Fibroblast of mammary gland (primary cell): ENCODE data around the gene LTO1.

ENCODE experiments used
- DNase-seq: peaks from one replicate; pipeline ENCODE4 v3.0.0-alpha.2; 2010; ENCODE audit warnings: low read depth
- H3K4me3 ChIP-seq: 2 replicates; pipeline ENCODE4 v1.5.1; 2011; ENCODE audit warnings: low read depth, mild to moderate bottlenecking, low read length, moderate library complexity; ENCODE audit not compliant: control insufficient read depth
- TF ChIP-seq, protein P1 (sequence below): conservative IDR thresholded peaks from 2 replicates; pipeline ENCODE4 v1.5.1; 2011; ENCODE audit warnings: low read depth, low read length, inconsistent platforms; ENCODE audit not compliant: control insufficient read depth, insufficient read depth

The LTO1 gene

DNA sequence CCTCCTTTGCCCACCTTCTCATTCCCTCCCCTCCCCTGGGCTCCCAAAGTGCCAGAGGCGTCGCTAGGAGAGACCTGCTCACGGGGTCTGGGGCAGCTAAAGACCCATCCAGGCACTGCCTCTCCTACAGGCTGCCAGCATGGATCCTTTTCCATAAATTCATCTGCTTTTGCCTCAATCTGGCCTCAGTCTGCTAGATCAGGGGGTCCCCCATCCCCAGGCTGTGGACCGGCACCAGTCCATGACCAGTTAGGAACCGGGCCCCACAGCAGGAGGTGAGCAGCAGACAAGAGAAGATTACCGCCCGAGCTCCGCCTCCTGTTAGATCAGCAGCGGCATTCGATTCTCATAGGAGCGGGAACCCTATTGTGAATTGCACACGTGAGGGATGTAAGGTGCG is 12.3 kb downstream of the LTO1 start:
- TF ChIP-seq, protein P1, sequence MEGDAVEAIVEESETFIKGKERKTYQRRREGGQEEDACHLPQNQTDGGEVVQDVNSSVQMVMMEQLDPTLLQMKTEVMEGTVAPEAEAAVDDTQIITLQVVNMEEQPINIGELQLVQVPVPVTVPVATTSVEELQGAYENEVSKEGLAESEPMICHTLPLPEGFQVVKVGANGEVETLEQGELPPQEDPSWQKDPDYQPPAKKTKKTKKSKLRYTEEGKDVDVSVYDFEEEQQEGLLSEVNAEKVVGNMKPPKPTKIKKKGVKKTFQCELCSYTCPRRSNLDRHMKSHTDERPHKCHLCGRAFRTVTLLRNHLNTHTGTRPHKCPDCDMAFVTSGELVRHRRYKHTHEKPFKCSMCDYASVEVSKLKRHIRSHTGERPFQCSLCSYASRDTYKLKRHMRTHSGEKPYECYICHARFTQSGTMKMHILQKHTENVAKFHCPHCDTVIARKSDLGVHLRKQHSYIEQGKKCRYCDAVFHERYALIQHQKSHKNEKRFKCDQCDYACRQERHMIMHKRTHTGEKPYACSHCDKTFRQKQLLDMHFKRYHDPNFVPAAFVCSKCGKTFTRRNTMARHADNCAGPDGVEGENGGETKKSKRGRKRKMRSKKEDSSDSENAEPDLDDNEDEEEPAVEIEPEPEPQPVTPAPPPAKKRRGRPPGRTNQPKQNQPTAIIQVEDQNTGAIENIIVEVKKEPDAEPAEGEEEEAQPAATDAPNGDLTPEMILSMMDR: no peak
- no peak overlapping the region for H3K4me3 ChIP-seq
- DNase-seq: no peak

DNA sequence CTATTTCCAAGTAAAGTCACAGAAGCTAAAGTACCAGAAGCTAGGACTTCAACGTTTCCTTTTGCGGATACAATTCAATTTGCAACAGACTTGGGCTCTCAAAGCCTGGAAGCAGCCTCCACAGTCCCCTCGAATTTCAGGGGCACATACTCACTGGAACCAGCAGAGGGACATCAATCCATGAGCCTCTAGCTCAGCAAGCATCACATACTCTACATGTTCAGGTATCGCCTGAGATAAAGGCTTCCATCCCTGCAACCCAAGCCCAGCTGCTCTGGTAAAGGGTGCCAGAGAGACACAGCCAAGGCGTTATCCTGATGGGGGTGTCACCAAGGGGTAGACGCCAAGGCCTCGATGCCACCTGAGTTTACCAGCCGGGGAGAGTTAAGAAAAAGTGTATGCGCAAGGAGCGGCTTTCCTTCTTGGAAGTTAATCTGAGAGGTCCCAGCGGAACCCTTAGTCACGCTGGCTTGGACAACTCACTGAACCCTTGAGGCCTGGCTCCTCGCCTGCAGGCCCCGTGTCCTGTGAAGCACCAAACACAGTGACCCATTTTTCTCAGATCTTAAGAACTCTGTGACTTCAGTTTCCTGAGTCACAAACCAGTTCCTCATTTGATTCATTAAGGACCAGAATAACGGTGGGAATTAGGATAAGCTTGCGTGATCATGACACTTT is 13.0 kb downstream of the LTO1 start:
- TF ChIP-seq, protein P1: peak; percentile 28
- peak; percentile 56 for DNase-seq
- H3K4me3 ChIP-seq: no peak overlapping the region

DNA sequence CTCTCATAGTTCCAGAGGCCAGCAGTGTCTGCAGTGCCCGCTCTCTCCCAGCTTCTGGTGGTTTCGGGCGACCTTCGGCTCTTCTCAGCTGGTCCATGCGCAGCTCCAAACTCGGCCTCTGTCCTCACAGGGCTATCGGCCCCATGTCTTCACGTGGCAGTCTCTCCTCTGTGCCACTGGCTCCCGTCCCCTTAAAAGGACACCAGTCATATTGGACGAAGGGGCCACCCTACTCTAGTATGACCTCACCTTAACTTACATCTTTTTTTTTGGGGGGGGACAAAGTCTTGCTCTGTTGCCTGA is 13.8 kb downstream of the LTO1 start:
- H3K4me3 ChIP-seq: no peak overlapping the region
- TF ChIP-seq, protein P1: no peak
- DNase-seq: no peak

DNA sequence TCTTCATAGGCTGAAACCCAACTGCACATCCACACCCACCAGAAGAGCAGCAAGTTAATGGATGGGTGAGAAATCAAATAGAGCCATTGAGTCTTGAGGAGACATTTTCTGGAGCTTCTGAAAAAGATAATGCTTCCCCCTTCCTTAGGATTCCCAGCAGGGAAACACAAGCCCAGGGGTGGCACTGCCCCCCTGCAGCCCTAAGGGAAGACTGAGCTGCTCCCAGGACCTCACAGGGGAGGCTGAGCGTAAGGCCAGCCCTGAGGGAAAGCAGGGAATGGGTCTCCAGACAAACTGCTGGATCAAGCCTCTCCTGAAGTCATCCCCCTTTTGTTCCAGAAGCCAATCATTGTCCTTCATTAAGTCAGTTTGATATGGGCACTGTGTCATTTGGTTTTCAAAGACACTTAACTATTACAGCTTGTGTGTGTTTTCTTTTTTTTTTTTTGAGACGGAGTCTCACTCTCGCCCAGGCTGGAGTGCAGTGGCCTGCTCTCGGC is 15.1 kb downstream of the LTO1 start:
- TF ChIP-seq, protein P1: no peak
- H3K4me3 ChIP-seq: no peak overlapping the region
- no peak for DNase-seq

DNA sequence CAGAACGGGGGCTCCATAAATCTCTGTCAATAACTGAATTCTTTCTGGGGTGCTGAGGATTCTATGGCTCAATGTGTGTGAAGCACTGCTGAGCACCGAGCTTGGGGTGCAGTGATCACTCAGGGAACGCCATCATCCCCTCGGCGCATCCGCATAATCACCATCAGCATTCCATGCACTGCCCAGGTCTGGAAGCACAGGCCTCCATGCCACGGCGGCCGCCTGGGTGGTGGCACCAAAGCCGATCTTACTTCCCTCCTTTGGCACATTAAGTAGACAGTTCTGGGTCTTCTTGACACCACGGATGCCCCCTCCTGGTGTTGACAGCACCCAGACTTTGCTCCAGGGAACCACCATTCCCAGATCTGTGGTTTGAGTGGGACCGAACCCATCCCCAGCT is 15.6 kb downstream of the LTO1 start:
- no peak for DNase-seq

DNA sequence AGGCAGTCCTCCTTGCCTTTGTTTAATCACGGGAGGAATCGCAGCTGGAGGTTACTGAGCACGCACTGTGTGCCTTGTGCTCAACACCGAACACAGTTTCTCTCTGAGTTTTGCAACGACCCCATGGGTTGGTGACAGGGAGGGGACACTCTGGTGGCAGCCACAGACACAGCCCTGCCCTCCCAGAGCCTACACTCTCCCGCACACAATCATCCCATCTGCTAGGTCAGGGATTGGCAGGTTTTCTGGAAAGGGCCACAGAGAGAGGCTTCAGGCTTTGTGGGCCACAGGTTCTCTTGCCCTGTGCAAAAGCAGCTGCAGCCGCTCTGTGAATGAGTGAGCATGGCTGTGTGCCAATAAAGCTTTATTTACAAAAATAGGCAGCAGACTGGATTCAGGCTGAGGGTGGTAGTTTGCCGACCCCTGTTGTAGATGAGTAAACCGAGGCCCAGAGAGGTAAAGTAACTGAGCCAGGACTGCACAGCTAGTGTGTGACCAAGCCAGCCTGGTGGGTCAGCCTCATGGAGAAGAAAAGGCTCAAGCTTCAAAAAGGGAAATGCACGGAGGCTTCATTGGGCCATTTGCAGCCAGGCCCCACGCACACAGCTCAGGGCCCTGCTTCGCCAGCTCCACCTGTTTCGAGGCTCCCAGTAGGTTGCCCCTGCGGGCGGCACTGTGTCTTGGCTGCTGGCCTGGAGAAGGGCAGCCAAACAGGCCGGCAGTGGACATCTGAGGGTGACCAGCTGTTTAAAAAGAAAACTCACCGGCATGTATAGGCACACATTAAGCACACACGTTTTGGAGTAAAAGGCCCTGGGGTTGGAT is 16.3 kb downstream of the LTO1 start:
- H3K4me3 ChIP-seq: no peak overlapping the region
- TF ChIP-seq, protein P1: no peak
- DNase-seq: no peak

More for the DNA sequence above, 15.6 kb downstream of the LTO1 start:
- H3K4me3 ChIP-seq: no peak overlapping the region
- TF ChIP-seq, protein P1: no peak
